Transverse colon (tissue), 3 donors: ENCODE data around the gene PROK1.

Experiments used
- CTCF ChIP-seq, 5 experiments: fragments of 200-600 bp in 3 of 5; fragments of 450-650 bp in 2 of 5; sonication (generic) in 3 of 5; IDR thresholded peaks; 1 replicate in 2 of 5; 2 replicates in 3 of 5; pipeline ENCODE4 v1.5.1; 2016 to 2017; ENCODE audit warnings: antibody characterized with exemption in 5 of 5, inconsistent platforms in 3 of 5, mild to moderate bottlenecking in 2 of 5, moderate library complexity in 1 of 5
- EP300 ChIP-seq: sonication (generic); formaldehyde crosslinking; IDR thresholded peaks from one replicate; pipeline ENCODE4 v1.6.1; 2017; ENCODE audit warnings: antibody characterized with exemption, low read depth
- POLR2A ChIP-seq: fragments of 450-650 bp; IDR thresholded peaks from one replicate; pipeline ENCODE4 v1.6.1; 2016; ENCODE audit warnings: antibody characterized with exemption, mild to moderate bottlenecking, moderate library complexity

- no peak for TF ChIP-seq EP300
- no peak for TF ChIP-seq CTCF (IDR thresholded peaks at IDR 0.05)
- TF ChIP-seq POLR2A, result no peak
These were observed 22.0 kb upstream of the PROK1 start for GRCh38 chr1:110428946-110429345.
